ENCODE results near the gene MACROD2. TPM values are rescaled to one million over a fixed set of nuclear protein-coding genes. Genes with fewer than 3 reads are reported as not detected.
"Not testable (repeated sequence)": the region's sequence is repeated elsewhere in the genome, so short reads cannot be mapped to it uniquely, and the experiment has no call there.

Gene MACROD2
- polyA plus RNA-seq, 2 of the 4 experiments (the other 2 are of a cell fraction): 0.96 to 1.3 TPM

DNA sequence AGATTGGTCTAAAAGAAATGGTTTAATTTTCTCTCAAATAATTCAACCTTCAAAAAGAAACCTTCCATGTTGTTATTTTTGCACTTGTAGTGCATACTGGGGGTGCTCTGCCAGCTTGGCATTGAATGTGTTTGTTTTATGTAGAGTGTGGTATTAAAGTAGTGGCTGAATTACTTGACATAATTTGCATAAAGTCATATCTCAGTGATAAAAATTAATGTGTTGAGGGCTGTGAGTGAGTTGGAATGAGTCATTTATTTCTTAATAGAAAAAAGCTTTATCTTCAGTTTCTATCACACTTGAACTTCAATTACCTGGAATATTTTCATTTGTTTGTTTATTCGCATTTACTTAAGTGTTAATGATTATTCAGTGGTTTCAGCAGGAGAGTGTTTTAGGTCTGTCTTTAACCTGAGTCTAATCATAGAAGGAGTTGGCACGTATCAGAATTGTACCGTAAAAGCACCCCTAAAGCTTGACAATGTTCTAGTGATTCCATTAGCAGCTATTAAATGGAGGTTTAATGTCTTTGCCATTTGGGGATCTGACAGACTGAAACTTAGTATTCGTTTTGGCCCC is 1143.3 kb downstream of the MACROD2 start (continued):
- TF ChIP-seq, protein P1, sequence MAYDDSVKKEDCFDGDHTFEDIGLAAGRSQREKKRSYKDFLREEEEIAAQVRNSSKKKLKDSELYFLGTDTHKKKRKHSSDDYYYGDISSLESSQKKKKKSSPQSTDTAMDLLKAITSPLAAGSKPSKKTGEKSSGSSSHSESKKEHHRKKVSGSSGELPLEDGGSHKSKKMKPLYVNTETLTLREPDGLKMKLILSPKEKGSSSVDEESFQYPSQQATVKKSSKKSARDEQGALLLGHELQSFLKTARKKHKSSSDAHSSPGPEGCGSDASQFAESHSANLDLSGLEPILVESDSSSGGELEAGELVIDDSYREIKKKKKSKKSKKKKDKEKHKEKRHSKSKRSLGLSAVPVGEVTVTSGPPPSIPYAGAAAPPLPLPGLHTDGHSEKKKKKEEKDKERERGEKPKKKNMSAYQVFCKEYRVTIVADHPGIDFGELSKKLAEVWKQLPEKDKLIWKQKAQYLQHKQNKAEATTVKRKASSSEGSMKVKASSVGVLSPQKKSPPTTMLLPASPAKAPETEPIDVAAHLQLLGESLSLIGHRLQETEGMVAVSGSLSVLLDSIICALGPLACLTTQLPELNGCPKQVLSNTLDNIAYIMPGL (CRISPR knock-in tag; IDR thresholded peaks at IDR 0.05; ENCODE audit: borderline replicate concordance): no peak
- TF ChIP-seq BHLHE40 (IDR thresholded peaks at IDR 0.05; ENCODE audit: low read depth, low read length) (no peak), CBX8 (IDR thresholded peaks at IDR 0.05) (no peak), RFX5 (IDR thresholded peaks at IDR 0.05) (no peak), MYC (IDR thresholded peaks at IDR 0.05; ENCODE audit: borderline replicate concordance, low read length) (no peak)
- TF ChIP-seq, protein P2, sequence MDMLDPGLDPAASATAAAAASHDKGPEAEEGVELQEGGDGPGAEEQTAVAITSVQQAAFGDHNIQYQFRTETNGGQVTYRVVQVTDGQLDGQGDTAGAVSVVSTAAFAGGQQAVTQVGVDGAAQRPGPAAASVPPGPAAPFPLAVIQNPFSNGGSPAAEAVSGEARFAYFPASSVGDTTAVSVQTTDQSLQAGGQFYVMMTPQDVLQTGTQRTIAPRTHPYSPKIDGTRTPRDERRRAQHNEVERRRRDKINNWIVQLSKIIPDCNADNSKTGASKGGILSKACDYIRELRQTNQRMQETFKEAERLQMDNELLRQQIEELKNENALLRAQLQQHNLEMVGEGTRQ (IDR thresholded peaks at IDR 0.05): no peak

DNA sequence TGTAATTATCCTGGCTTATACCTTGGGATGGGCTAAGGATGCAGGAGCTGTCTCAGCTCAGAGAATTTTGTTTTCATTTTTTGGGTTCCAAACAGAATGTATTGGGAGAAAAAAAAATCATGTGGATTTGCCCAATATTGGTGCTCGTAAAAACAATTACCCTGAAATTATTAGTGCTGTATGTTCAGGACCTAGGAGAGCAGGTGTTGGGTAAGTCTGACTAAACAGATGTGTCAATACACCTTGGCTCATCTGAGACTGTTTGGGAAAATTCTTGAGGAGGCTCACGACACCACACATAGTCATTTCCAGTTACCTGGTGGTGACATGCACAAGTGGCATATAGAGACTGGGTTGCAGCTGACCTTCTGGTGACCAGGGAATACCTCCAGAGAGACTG is 1144.2 kb downstream of the MACROD2 start:
- Histone ChIP-seq H3K9me3 (no peaks in the 10 kb centered on the region), H3K4me2 (no peak overlapping the region), H3K4me3 (no peak overlapping the region), H3K27ac (no peak overlapping the region), H3K4me1 (0 out of 3 replicates have a peak, but pooled peaks cover 4% of the 10 kb centered on the region)
- POLR2A ChIA-PET: no interaction called here
- TF ChIP-seq CHD4 (IDR thresholded peaks at IDR 0.05; ENCODE audit: borderline replicate concordance): no peak
- TF ChIP-seq, protein P3, sequence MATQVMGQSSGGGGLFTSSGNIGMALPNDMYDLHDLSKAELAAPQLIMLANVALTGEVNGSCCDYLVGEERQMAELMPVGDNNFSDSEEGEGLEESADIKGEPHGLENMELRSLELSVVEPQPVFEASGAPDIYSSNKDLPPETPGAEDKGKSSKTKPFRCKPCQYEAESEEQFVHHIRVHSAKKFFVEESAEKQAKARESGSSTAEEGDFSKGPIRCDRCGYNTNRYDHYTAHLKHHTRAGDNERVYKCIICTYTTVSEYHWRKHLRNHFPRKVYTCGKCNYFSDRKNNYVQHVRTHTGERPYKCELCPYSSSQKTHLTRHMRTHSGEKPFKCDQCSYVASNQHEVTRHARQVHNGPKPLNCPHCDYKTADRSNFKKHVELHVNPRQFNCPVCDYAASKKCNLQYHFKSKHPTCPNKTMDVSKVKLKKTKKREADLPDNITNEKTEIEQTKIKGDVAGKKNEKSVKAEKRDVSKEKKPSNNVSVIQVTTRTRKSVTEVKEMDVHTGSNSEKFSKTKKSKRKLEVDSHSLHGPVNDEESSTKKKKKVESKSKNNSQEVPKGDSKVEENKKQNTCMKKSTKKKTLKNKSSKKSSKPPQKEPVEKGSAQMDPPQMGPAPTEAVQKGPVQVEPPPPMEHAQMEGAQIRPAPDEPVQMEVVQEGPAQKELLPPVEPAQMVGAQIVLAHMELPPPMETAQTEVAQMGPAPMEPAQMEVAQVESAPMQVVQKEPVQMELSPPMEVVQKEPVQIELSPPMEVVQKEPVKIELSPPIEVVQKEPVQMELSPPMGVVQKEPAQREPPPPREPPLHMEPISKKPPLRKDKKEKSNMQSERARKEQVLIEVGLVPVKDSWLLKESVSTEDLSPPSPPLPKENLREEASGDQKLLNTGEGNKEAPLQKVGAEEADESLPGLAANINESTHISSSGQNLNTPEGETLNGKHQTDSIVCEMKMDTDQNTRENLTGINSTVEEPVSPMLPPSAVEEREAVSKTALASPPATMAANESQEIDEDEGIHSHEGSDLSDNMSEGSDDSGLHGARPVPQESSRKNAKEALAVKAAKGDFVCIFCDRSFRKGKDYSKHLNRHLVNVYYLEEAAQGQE (IDR thresholded peaks at IDR 0.05): peak; percentile 61
- WGBS (ENCODE audit: missing lambda C conversion rate): 69% methylated on average over 2 of the region's 2 CpGs
- FAIRE-seq (no peak), ATAC-seq (no peak), DNase-seq (ENCODE audit: low read depth in 1 of 2, low spot score in 1 of 2) (no peak)
- CTCF ChIA-PET: no interaction called here

DNA sequence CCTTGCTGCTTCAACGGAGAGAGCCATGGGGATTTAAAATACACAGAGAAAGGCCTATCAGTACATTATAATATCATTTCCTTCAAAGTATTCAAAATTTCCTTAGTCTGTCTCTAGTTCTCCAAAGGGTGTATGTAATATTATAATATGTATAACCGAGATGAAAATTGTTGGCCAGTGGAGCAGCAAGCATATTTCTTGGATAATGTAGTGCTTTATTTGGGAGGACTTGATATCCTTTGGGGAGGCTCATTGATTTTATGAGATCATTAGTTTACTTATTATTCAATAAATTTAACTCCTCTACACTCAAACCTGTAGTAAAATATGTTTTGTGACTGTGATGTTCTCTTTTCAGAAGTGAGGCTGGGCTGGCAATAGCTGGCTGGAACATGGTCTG is 1145.0 kb downstream of the MACROD2 start:
- DNase-seq (ENCODE audit: low read depth in 1 of 2, low spot score in 1 of 2) (no peak), FAIRE-seq (no peak), ATAC-seq (no peak)
- POLR2A ChIA-PET: no interaction called here
- CTCF ChIA-PET: no interaction called here
- H3K9me3 ChIP-seq: no peaks in the 10 kb centered on the region
- 34% methylated on average over 2 of the region's 2 CpGs for WGBS (ENCODE audit: missing lambda C conversion rate)
- H3K4me2 ChIP-seq: no peak overlapping the region
- TF ChIP-seq BHLHE40 (IDR thresholded peaks at IDR 0.05; ENCODE audit: low read depth, low read length): no peak
- TF ChIP-seq, protein P4, sequence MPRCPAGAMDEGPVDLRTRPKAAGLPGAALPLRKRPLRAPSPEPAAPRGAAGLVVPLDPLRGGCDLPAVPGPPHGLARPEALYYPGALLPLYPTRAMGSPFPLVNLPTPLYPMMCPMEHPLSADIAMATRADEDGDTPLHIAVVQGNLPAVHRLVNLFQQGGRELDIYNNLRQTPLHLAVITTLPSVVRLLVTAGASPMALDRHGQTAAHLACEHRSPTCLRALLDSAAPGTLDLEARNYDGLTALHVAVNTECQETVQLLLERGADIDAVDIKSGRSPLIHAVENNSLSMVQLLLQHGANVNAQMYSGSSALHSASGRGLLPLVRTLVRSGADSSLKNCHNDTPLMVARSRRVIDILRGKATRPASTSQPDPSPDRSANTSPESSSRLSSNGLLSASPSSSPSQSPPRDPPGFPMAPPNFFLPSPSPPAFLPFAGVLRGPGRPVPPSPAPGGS (IDR thresholded peaks at IDR 0.05): no peak
- no peak for TF ChIP-seq CHD2 (IDR thresholded peaks at IDR 0.05; ENCODE audit: low read length, partially characterized antibody)
- no peak overlapping the region for H3K27ac ChIP-seq
- no peak overlapping the region for H3K4me3 ChIP-seq
- 0 out of 3 replicates have a peak, but pooled peaks cover 4% of the 10 kb centered on the region for H3K4me1 ChIP-seq

DNA sequence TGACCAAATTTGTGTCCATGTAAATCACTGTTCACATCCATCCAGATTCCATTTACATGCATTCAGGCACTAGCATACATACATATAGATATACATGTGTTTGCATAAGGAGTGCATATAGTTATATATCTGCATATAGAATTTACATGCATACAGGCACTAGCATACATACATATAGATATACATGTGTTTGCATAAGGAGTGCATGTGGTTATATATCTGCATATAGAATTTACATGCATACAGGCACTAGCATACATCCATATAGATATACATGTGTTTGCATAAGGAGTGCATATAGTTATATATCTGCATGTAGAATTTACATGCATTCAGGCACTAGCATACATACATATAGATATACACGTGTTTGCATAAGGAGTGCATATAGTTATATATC is 1145.6 kb downstream of the MACROD2 start:
- DNase-seq (ENCODE audit: low read depth in 1 of 2, low spot score in 1 of 2); ATAC-seq; POLR2A ChIA-PET; CTCF ChIA-PET; H3K9me3 ChIP-seq; H3K4me1 ChIP-seq; H3K4me2 ChIP-seq; H3K27ac ChIP-seq; H3K4me3 ChIP-seq: not testable (repeated sequence)
- WGBS (ENCODE audit: missing lambda C conversion rate): 41% methylated on average over 1 of the region's 1 CpG
- FAIRE-seq: peak; percentile 97

Data from A549 (cell line).